CD4-positive, CD25-positive, alpha-beta regulatory T cell (primary cell): ENCODE results near the gene C15orf62. TPM values are rescaled to one million over a fixed set of nuclear protein-coding genes. Genes with fewer than 3 reads are reported as not detected.

Experiments used
- ATAC-seq, 2 donors: fragments of 150-1000 bp; cut with Tn5 transposase; one replicate each; pipeline ENCODE4 v1.10.0; 2021; ENCODE audit warnings: low read depth in 2 of 2, moderate number of reproducible peaks in 2 of 2, moderate library complexity in 1 of 2
- DNase-seq, 3 donors: peaks; one replicate each; pipeline versions ENCODE4 v3.0.0 to v3.0.0-alpha.2; 2012 to 2022; ENCODE audit warnings: mixed read lengths in 1 of 3
- H3K27ac ChIP-seq: one replicate; pipeline ENCODE4 v1.7.0; 2013; ENCODE audit warnings: mild to moderate bottlenecking, low read length; ENCODE audit not compliant: insufficient read depth, poor library complexity, severe bottlenecking
- H3K27me3 ChIP-seq: one replicate; pipeline ENCODE4 v1.7.0; 2013; ENCODE audit warnings: low read length; ENCODE audit not compliant: control insufficient read depth, insufficient read depth
- H3K36me3 ChIP-seq: one replicate; pipeline ENCODE4 v1.7.0; 2013; ENCODE audit warnings: mild to moderate bottlenecking, low read length, moderate library complexity; ENCODE audit not compliant: control insufficient read depth, insufficient read depth
- H3K4me1 ChIP-seq: 2 replicates; pipeline ENCODE4 v1.7.0; 2013; ENCODE audit warnings: mild to moderate bottlenecking, low read length; ENCODE audit not compliant: insufficient read depth, control insufficient read depth, poor library complexity, severe bottlenecking
- H3K4me3 ChIP-seq: one replicate; pipeline ENCODE4 v1.7.0; 2013; ENCODE audit warnings: low read depth, mild to moderate bottlenecking, low read length, moderate library complexity
- H3K9me3 ChIP-seq, 2 experiments: 1 replicate in 1 of 2; 2 replicates in 1 of 2; pipeline ENCODE4 v1.7.0; 2013; ENCODE audit warnings: low read length in 2 of 2, mild to moderate bottlenecking in 1 of 2, moderate library complexity in 1 of 2; ENCODE audit not compliant: control insufficient read depth in 2 of 2
- H3K27ac Mint-ChIP-seq, 3 donors: one replicate each; pipeline ENCODE4 v1.8.0; 2020 to 2022; ENCODE audit warnings: mild to moderate bottlenecking in 3 of 3, mixed read lengths in 3 of 3, moderate library complexity in 2 of 3
- H3K27me3 Mint-ChIP-seq: one replicate; pipeline ENCODE4 v1.8.0; 2022; ENCODE audit warnings: mild to moderate bottlenecking, mixed read lengths
- H3K36me3 Mint-ChIP-seq: one replicate; pipeline ENCODE4 v1.8.0; 2020; ENCODE audit warnings: mixed read lengths
- H3K4me1 Mint-ChIP-seq, 4 donors: one replicate each; pipeline ENCODE4 v1.8.0; 2020 to 2022; ENCODE audit warnings: mixed read lengths in 4 of 4, mild to moderate bottlenecking in 1 of 4
- H3K4me3 Mint-ChIP-seq, 4 donors: one replicate each; pipeline ENCODE4 v1.8.0; 2020 to 2022; ENCODE audit warnings: mild to moderate bottlenecking in 4 of 4, mixed read lengths in 4 of 4, moderate library complexity in 3 of 4
- H3K9me3 Mint-ChIP-seq, 7 donors: one replicate each; pipeline ENCODE4 v1.8.0; 2020 to 2022; ENCODE audit warnings: mixed read lengths in 7 of 7, mild to moderate bottlenecking in 3 of 7, moderate library complexity in 2 of 7
- polyA plus RNA-seq, 4 donors: library from polyadenylated mRNA; unstranded; fragments of 300-500 nt; fragmentation: Illumina TruSeq; gene quantifications; one replicate each; pipeline ENCODE4 v1.2.3, GENCODE V29; 2021
- total RNA-seq: library from RNA; stranded (reverse); gene quantifications from one replicate; pipeline ENCODE4 v1.2.3, GENCODE V29; 2022

The C15orf62 gene
- total and polyA plus RNA-seq, 5 donors from 2014 or later, result 0.17 to 1.9 (median 0.30) TPM; not detected in 1

DNA sequence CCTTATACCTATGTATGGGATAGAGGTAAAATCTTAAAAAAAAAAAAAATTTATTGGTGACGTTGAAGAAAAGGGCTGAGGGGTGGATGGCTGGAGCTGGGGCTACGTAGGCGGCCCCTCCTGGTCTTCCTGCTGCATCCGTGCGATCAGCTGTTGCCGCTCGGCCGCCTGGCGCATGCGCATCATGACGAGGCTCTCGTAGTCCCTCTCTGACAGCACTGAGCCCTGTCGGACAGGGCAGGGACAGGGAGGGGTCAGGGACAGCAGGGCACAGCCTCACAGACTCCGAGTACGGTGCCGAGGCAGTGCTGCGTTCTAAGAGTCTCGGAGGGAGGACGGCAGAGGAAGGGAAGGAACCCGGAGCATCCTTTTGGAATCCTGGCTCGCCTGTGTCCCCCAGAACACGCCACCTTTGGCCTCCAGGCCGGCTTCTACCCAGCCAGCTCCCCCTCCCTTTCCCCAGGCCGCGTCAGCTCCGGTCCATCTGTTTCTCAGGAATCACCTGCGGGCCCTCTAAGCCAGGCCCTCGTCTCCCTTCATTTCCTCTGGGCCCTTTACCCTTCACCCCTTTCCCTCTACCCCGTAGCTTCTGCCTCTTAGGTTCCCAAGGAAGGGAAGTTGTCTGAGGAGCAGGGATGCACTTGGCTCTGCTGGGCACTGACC lies 1.8 kb upstream of the C15orf62 start:
- H3K27ac ChIP-seq, result no peak overlapping the region
- peaks cover 7 to 55% (median 19%) of the 10 kb centered on the region in 4 donors for H3K4me1 Mint-ChIP-seq

DNA sequence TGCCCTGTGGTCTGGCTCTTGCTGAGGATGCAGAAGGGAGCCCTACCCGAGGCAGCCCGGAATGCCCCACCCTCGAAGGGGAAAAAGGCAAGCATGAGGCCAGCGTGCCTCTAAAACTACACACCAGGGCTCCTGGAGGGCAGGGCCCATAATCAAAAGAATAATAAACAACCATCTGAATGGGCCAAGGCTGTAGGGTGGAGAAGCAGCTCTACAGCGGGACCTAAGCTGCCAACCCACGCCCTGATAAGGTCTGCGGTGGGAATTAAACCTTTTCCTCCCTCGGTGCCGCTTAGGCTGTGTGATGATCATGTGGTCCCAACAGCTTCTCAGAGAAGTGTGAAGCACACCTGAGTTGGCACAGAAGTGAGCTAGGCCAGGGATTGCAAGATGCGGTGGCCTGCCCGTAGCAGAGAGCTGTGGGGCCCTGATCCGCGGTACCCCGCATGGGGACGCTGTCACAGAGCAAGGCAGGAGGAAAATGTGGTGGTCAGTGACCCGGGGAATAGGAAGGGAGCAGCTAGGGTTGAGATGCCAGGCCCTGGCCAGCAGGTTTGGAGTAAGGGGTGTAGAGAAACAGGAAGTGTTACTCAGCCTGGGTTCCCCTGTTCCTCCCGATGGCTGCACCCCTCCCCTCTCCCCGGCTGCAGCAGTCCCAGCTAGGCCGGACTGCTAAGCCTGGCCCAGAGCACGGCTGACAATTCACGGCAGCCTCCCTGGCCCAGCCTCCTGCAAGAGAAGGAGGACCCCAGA lies 1.1 kb upstream of the C15orf62 start:
- H3K4me3 Mint-ChIP-seq, result peak overlapping the region; percentile 62 to 89 (median 84)
- H3K4me1 ChIP-seq, result peaks cover 42% of the 10 kb centered on the region
- H3K4me3 ChIP-seq, result no peak overlapping the region

More for the DNA sequence above, 1.8 kb upstream of the C15orf62 start:
- DNase-seq (no peak), ATAC-seq (no peak)
- H3K36me3 Mint-ChIP-seq, result no peaks in the 10 kb centered on the region
- Histone ChIP-seq H3K4me1 (peaks cover 49% of the 10 kb centered on the region), H3K36me3 (peaks cover 5% of the 10 kb centered on the region), H3K27me3 (no peaks in the 10 kb centered on the region), H3K9me3 (no peaks in the 10 kb centered on the region), H3K4me3 (no peak overlapping the region)
- H3K9me3 Mint-ChIP-seq, result no peaks in the 10 kb centered on the region
- peak overlapping the region in 2 of 3 donors; percentile 83 to 94 for H3K27ac Mint-ChIP-seq
- H3K4me3 Mint-ChIP-seq, result peak overlapping the region in 2 of 4 donors; percentile 51 to 81
- no peaks in the 10 kb centered on the region for H3K27me3 Mint-ChIP-seq

DNA sequence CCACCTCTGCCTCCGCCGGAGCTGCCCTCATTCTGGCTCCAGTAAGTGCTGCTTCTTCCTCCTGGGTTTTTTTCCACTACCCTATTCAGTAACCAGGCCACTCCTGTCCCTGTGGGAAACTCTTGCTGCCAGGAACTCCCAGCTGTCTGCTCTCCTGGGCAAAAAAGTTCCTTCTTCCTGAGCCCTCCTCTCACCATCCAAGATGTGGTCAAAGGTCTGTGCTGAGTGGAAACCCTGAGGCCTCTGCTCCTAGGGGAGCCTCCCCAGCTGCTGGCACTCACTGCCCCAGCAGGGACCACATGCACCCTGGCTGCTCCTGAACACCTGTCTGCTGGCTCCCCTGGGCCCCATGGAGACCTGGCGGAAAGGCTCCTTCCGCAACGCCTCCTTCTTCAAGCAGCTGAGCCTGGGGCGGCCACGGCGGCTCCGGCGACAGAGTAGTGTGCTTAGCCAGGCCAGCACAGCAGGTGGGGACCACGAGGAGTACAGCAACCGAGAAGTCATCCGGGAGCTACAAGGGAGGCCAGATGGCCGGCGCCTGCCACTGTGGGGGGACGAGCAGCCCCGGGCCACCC lies 454 bp downstream of the C15orf62 start:
- no peak overlapping the region for H3K4me3 ChIP-seq
- ATAC-seq, result no peak
- Mint-ChIP-seq H3K9me3 (no peaks in the 10 kb centered on the region), H3K4me3 (peak overlapping the region in 3 of 4 donors; percentile 69 to 89 (median 88)), H3K27ac (peak overlapping the region; percentile 90 to 94 (median 92)), H3K36me3 (peaks cover 8% of the 10 kb centered on the region), H3K27me3 (no peaks in the 10 kb centered on the region), H3K4me1 (peaks cover 3 to 40% (median 15%) of the 10 kb centered on the region in 4 donors)
- H3K4me1 ChIP-seq, result peaks cover 29% of the 10 kb centered on the region
- peak in 1 of 3 donors; percentile 27 for DNase-seq
- H3K27ac ChIP-seq, result peak overlapping the region; percentile 60
- peaks cover 25% of the 10 kb centered on the region for H3K36me3 ChIP-seq
- no peaks in the 10 kb centered on the region for H3K27me3 ChIP-seq
- no peaks in the 10 kb centered on the region for H3K9me3 ChIP-seq

More for the DNA sequence above, 1.1 kb upstream of the C15orf62 start:
- DNase-seq, result peak in 1 of 3 donors; percentile 36
- ATAC-seq, result no peak
- Histone ChIP-seq H3K27me3 (no peaks in the 10 kb centered on the region), H3K36me3 (peaks cover 11% of the 10 kb centered on the region), H3K9me3 (no peaks in the 10 kb centered on the region), H3K27ac (peak overlapping the region; percentile 60)
- Mint-ChIP-seq H3K27me3 (no peaks in the 10 kb centered on the region), H3K36me3 (no peaks in the 10 kb centered on the region), H3K9me3 (no peaks in the 10 kb centered on the region), H3K27ac (peak overlapping the region; percentile 66 to 94 (median 92)), H3K4me1 (peaks cover 7 to 49% (median 19%) of the 10 kb centered on the region in 4 donors)

DNA sequence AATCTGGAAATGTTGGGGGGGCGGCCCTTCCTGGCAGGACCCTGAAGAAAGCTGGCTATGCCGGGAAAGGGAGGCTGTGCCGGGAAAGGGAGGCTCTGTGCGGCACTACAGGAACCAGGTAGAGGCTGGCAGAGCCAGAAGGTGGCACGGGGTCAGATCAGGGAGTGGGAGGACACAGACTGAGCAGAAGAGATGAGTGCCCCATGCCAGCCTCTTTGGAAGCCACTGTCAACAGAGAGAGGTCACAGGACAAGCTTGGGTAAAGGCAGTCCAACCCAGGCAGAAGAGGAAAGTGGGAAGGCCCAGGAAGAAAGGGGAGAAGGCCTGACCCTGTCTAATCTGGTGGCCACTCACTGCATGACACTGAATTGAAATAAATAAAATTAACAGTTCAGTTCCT lies 1.5 kb downstream of the C15orf62 start:
- Mint-ChIP-seq H3K9me3 (no peaks in the 10 kb centered on the region), H3K4me3 (no peak overlapping the region), H3K4me1 (peaks cover 0 to 30% (median 12%) of the 10 kb centered on the region in 4 donors), H3K27ac (peak overlapping the region in 1 of 3 donors; percentile 94), H3K27me3 (no peaks in the 10 kb centered on the region), H3K36me3 (peaks cover 8% of the 10 kb centered on the region)
- Histone ChIP-seq H3K4me1 (peaks cover 19% of the 10 kb centered on the region), H3K27ac (no peak overlapping the region), H3K9me3 (no peaks in the 10 kb centered on the region), H3K4me3 (no peak overlapping the region), H3K27me3 (no peaks in the 10 kb centered on the region), H3K36me3 (peaks cover 35% of the 10 kb centered on the region)
- DNase-seq (no peak), ATAC-seq (no peak)

DNA sequence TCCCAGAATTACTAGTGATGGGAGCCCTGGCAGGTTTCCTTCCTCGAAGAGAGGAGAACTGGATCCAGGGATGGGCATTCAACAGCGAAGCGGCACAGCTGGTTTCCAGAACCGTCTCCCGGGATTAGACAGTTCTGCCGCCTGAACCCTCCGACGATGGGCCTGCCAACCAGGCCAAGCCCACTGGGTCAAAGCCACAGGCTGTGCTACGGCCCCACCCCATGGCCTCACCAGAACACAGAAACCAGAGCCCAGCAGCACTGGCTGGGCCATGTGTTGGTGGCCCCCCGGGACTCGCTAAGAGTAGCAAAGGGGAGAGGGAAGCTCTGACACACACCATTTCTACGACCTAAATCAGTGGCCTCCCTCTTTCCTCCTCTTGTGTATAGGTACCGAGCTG lies 2.2 kb downstream of the C15orf62 start:
- DNase-seq, result no peak
- H3K36me3 Mint-ChIP-seq, result peaks cover 15% of the 10 kb centered on the region
- H3K27ac Mint-ChIP-seq, result no peak overlapping the region
- no peak overlapping the region for H3K4me3 Mint-ChIP-seq
- Histone ChIP-seq H3K4me3 (no peak overlapping the region), H3K27me3 (no peaks in the 10 kb centered on the region), H3K27ac (no peak overlapping the region), H3K9me3 (no peaks in the 10 kb centered on the region), H3K36me3 (peaks cover 39% of the 10 kb centered on the region), H3K4me1 (peaks cover 19% of the 10 kb centered on the region)
- no peaks in the 10 kb centered on the region for H3K27me3 Mint-ChIP-seq
- no peaks in the 10 kb centered on the region for H3K9me3 Mint-ChIP-seq
- peaks cover 0 to 29% (median 15%) of the 10 kb centered on the region in 4 donors for H3K4me1 Mint-ChIP-seq
- no peak for ATAC-seq

DNA sequence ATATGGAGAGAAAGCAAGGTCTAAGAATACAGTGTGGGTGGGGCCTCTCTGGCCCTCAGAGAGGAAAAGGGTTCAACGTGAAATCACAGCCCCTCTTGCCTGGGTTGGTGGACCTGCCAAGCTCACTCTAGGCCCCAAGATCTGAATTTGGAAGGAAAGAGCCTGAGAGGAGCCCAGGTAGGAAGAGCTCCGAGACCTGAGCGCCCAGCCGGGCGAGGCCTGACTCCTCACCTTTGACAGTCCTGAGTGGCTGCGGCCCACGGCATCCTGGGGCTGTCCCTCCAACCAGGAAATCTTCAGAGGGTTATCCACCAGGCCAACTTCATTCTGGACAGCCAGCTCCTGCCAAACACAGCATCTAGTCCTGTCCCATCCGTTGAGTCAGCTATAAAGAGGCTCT lies 3.7 kb downstream of the C15orf62 start:
- Mint-ChIP-seq H3K27me3 (no peaks in the 10 kb centered on the region), H3K36me3 (peaks cover 18% of the 10 kb centered on the region), H3K27ac (no peak overlapping the region), H3K4me3 (no peak overlapping the region), H3K4me1 (peaks cover 0 to 23% (median 13%) of the 10 kb centered on the region in 4 donors), H3K9me3 (no peaks in the 10 kb centered on the region)
- peaks cover 17% of the 10 kb centered on the region for H3K4me1 ChIP-seq
- no peak overlapping the region for H3K4me3 ChIP-seq
- H3K9me3 ChIP-seq, result no peaks in the 10 kb centered on the region
- ATAC-seq, result no peak
- H3K36me3 ChIP-seq, result peaks cover 40% of the 10 kb centered on the region
- DNase-seq, result no peak
- H3K27ac ChIP-seq, result no peak overlapping the region
- H3K27me3 ChIP-seq, result no peaks in the 10 kb centered on the region

DNA sequence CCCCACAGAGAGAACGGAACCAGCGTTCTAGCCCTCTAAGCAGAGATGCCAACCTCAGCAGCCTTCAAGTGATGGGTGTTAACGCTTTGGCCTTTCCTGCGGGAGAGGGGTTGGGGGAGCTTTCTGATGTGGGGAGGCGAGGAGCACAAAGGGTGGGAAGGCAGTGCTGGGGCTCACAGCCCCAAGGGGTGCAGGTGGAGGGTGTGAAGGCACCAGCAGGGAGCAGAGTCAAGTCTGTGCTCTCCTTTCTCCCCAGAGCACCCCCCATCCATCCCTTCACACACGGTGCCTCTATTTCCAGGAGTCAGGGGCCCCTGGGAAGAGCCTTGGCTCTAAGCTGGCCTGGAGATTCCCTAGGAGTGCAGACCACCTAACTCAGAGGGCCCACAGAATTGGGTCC lies 4.1 kb downstream of the C15orf62 start:
- no peaks in the 10 kb centered on the region for H3K27me3 ChIP-seq
- H3K27ac ChIP-seq, result no peak overlapping the region
- H3K9me3 ChIP-seq, result no peaks in the 10 kb centered on the region
- H3K4me1 ChIP-seq, result peaks cover 13% of the 10 kb centered on the region
- H3K27ac Mint-ChIP-seq, result no peak overlapping the region
- H3K4me1 Mint-ChIP-seq, result peaks cover 0 to 19% (median 12%) of the 10 kb centered on the region in 4 donors
- H3K4me3 ChIP-seq, result no peak overlapping the region
- no peaks in the 10 kb centered on the region for H3K27me3 Mint-ChIP-seq
- DNase-seq (no peak), ATAC-seq (no peak)
- peaks cover 18% of the 10 kb centered on the region for H3K36me3 Mint-ChIP-seq
- no peak overlapping the region for H3K4me3 Mint-ChIP-seq
- H3K9me3 Mint-ChIP-seq, result no peaks in the 10 kb centered on the region
- H3K36me3 ChIP-seq, result peaks cover 44% of the 10 kb centered on the region
